Mesenchymal stem cell (in vitro differentiated cells and primary cell): ENCODE measurements around the gene CLIC1.
"Not testable (repeated sequence)": the region's sequence is repeated elsewhere in the genome, so short reads cannot be mapped to it uniquely, and the experiment has no call there.

Source experiments
- DNase-seq: peaks from one replicate; pipeline ENCODE4 v3.0.0-alpha.2; 2013
- H2AFZ ChIP-seq: one replicate; pipeline ENCODE4 v1.6.1; 2013; ENCODE audit warnings: low read depth, mild to moderate bottlenecking, control low read depth, inconsistent platforms, low read length, moderate library complexity
- H2AK5ac ChIP-seq: 2 replicates; pipeline ENCODE4 v1.6.1; 2013; ENCODE audit warnings: low read length, moderate library complexity, mild to moderate bottlenecking, inconsistent platforms; ENCODE audit not compliant: severe bottlenecking
- H2BK120ac ChIP-seq: one replicate; pipeline ENCODE4 v1.6.1; 2013; ENCODE audit warnings: low read depth, mild to moderate bottlenecking, inconsistent platforms, low read length, moderate library complexity
- H2BK12ac ChIP-seq, 2 experiments: one replicate each; pipeline ENCODE4 v1.6.1; 2013; ENCODE audit warnings: inconsistent platforms in 2 of 2, low read length in 2 of 2, mild to moderate bottlenecking in 2 of 2, moderate library complexity in 2 of 2, control low read depth in 1 of 2
- H2BK15ac ChIP-seq: one replicate; pipeline ENCODE4 v1.6.1; 2013; ENCODE audit warnings: mild to moderate bottlenecking, low read depth, inconsistent platforms; ENCODE audit not compliant: poor library complexity, severe bottlenecking
- H2BK5ac ChIP-seq: 2 replicates; pipeline ENCODE4 v1.6.1; 2013; ENCODE audit warnings: low read depth, mild to moderate bottlenecking, low read length, control low read depth, inconsistent platforms; ENCODE audit not compliant: poor library complexity, severe bottlenecking
- H3K14ac ChIP-seq, 2 experiments: one replicate each; pipeline ENCODE4 v1.6.1; 2013; ENCODE audit warnings: inconsistent platforms in 2 of 2, low read length in 2 of 2, control low read depth in 1 of 2, mild to moderate bottlenecking in 1 of 2, moderate library complexity in 1 of 2
- H3K18ac ChIP-seq, 2 experiments: one replicate each; pipeline ENCODE4 v1.6.1; 2013; ENCODE audit warnings: inconsistent platforms in 2 of 2, low read length in 2 of 2, control low read depth in 1 of 2, low read depth in 1 of 2, mild to moderate bottlenecking in 1 of 2
- H3K23ac ChIP-seq, 2 experiments: one replicate each; pipeline ENCODE4 v1.6.1; 2013; ENCODE audit warnings: inconsistent platforms in 2 of 2, low read length in 2 of 2, mild to moderate bottlenecking in 2 of 2, moderate library complexity in 2 of 2, control low read depth in 1 of 2
- H3K27ac ChIP-seq: 2 replicates; pipeline ENCODE4 v1.5.1; 2013; ENCODE audit warnings: mild to moderate bottlenecking, moderate library complexity, low read length, control low read depth, inconsistent platforms; ENCODE audit not compliant: poor library complexity, severe bottlenecking
- H3K27me3 ChIP-seq, 2 experiments: 2 replicates each; pipeline versions ENCODE4 v1.6.1 to v1.7.0; 2013; ENCODE audit warnings: low read length in 2 of 2, mild to moderate bottlenecking in 2 of 2, moderate library complexity in 2 of 2, control low read depth in 1 of 2, inconsistent platforms in 1 of 2; ENCODE audit not compliant: control insufficient read depth in 1 of 2, insufficient read depth in 1 of 2
- H3K36me3 ChIP-seq, 2 experiments: 2 replicates each; pipeline versions ENCODE4 v1.6.1 to v1.7.0; 2013; ENCODE audit warnings: low read length in 2 of 2, control low read depth in 1 of 2, inconsistent platforms in 1 of 2, low read depth in 1 of 2, mild to moderate bottlenecking in 1 of 2; ENCODE audit not compliant: insufficient read depth in 2 of 2, control insufficient read depth in 1 of 2
- H3K4ac ChIP-seq, 2 experiments: one replicate each; pipeline ENCODE4 v1.6.1; 2013; ENCODE audit warnings: inconsistent platforms in 2 of 2, low read length in 2 of 2, mild to moderate bottlenecking in 2 of 2, moderate library complexity in 2 of 2, control low read depth in 1 of 2, low read depth in 1 of 2
- H3K4me1 ChIP-seq: 2 replicates; pipeline ENCODE4 v1.6.1; 2013; ENCODE audit warnings: low read depth, low read length, control low read depth; ENCODE audit not compliant: control insufficient read depth, insufficient read depth
- H3K4me2 ChIP-seq: 2 replicates; pipeline ENCODE4 v1.6.1; 2013; ENCODE audit warnings: low read length, mild to moderate bottlenecking, inconsistent platforms; ENCODE audit not compliant: poor library complexity, severe bottlenecking
- H3K4me3 ChIP-seq, 2 experiments: 2 replicates each; pipeline versions ENCODE4 v1.5.1 to v1.7.0; 2013; ENCODE audit warnings: low read length in 2 of 2, mild to moderate bottlenecking in 2 of 2, control low read depth in 1 of 2, low read depth in 1 of 2; ENCODE audit not compliant: insufficient read depth in 1 of 2
- H3K79me1 ChIP-seq: replicated peaks from 2 replicates; pipeline ENCODE4 v1.6.1; 2013; ENCODE audit warnings: mild to moderate bottlenecking, control low read depth, low read length, inconsistent platforms; ENCODE audit not compliant: poor library complexity, severe bottlenecking
- H3K9ac ChIP-seq: 2 replicates; pipeline ENCODE4 v1.7.0; 2013; ENCODE audit warnings: mild to moderate bottlenecking, low read length, moderate library complexity
- H3K9me3 ChIP-seq: 2 replicates; pipeline ENCODE4 v1.7.0; 2013; ENCODE audit warnings: mild to moderate bottlenecking, low read length; ENCODE audit not compliant: control insufficient read depth
- H4K8ac ChIP-seq: one replicate; pipeline ENCODE4 v1.6.1; 2013; ENCODE audit warnings: inconsistent platforms, mild to moderate bottlenecking, low read length, moderate library complexity
- H4K91ac ChIP-seq: one replicate; pipeline ENCODE4 v1.6.1; 2013; ENCODE audit warnings: mild to moderate bottlenecking, low read length, inconsistent platforms
- WGBS: methylation state at CpG from one replicate; pipeline ENCODE4 v1.1.7; 2013; ENCODE audit warnings: mixed read lengths; 5-methylcytosine and 5-hydroxymethylcytosine counted together

Gene CLIC1

DNA sequence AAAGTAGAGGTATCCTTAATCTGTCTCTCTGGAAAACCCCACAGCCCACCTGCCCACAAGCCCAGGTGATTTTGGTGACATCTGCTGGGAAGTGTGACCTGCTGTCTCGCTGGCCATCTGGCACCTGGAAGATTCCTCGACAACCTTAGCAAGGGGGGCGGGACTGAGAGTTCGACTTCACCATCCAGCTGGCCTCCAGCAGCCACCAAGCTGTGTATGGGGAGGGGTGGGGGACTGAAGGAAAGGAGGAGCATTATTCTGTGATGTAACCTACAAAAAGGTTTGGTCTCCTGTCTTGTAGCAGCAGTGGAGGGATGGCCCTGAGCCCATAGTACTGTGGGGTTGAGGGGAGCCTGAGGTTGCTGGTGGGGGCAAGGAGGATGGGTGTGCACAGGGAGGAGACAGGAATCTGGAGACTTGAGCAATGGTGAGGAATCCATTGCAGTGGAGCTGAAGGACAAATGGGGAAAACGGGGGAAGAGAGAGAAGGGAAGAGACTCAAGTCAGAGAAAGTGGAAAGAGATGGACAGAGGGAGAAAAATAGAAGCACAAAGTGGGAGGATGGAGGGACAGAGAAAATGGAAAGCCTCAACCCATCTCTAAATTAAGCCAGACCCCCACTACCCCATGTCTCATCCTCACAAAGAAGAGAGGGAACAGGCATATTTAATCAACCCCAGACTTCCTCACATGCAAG is 25.7 kb downstream of the CLIC1 start:
- Histone ChIP-seq H4K8ac (no peak overlapping the region), H3K27ac (no peak overlapping the region), H2BK5ac (no peak overlapping the region), H2AFZ (no peak overlapping the region), H3K9me3 (no peaks in the 10 kb centered on the region), H3K4me1 (peaks cover 4% of the 10 kb centered on the region), H3K4me2 (no peak overlapping the region), H2AK5ac (no peak overlapping the region), H3K79me1 (no peaks in the 10 kb centered on the region), H4K91ac (no peak overlapping the region), H3K14ac (no peak overlapping the region), H3K9ac (no peak overlapping the region), H2BK12ac (no peak overlapping the region), H3K18ac (no peak overlapping the region), H3K4ac (no peak overlapping the region), H2BK120ac (no peak overlapping the region), H3K36me3 (peaks cover 0 to 3% of the 10 kb centered on the region in 2 experiments), H2BK15ac (no peak overlapping the region), H3K27me3 (peaks cover 38 to 41% of the 10 kb centered on the region in 2 experiments), H3K23ac (no peak overlapping the region), H3K4me3 (no peak overlapping the region)
- no peak for DNase-seq
- 62% methylated on average over 5 of the region's 5 CpGs for WGBS

DNA sequence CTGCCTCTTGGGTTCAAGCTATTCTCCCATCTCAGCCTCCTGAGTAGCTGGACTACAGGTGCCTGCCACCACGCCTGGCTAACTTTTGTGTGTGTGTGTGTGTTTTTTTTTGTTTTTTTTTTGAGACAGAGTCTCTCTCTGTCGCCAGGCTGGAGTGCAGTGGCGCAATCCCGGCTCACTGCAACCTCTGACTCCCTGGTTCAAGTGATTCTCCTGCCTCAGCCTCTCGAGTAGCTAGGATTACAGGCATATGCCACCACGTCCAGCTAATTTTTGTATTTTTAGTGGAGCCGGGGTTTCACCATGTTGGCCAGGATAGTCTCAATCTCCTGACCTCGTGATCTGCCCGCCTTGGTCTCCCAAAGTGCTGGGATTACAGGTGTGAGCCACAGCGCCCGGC is 27.2 kb downstream of the CLIC1 start:
- H3K9ac ChIP-seq, H2BK12ac ChIP-seq, H3K18ac ChIP-seq, H3K14ac ChIP-seq, H3K9me3 ChIP-seq, H3K4me2 ChIP-seq, H3K27ac ChIP-seq, H3K79me1 ChIP-seq, H3K4ac ChIP-seq, H4K8ac ChIP-seq, H2AK5ac ChIP-seq, H3K4me3 ChIP-seq, H2BK5ac ChIP-seq, H4K91ac ChIP-seq, DNase-seq, H3K4me1 ChIP-seq, H2AFZ ChIP-seq, H2BK120ac ChIP-seq, H2BK15ac ChIP-seq, H3K23ac ChIP-seq, H3K36me3 ChIP-seq: not testable (repeated sequence)
- H3K27me3 ChIP-seq = peaks cover 28 to 36% of the 10 kb centered on the region in 2 experiments
- 93% methylated on average over 11 of the region's 11 CpGs for WGBS

DNA sequence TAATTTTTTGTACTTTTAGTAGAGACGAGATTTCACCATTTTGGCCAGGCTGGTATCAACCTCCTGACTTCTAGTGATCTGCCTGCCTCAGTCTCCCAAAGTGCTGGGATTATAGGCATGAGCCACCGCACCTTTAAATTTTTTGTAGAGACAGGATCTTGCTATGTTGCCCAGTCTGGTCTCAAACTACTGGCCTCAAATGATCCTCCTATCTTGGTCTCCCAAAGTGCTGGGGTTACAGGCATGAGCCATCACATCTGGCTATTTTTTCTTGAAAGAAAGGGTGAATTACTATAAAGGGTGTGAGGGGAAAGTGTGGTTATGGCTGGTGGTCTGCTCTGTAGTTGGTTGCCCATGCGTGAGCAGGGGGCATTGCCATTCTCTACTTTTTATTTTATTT is 28.1 kb downstream of the CLIC1 start:
- no peak overlapping the region for H3K27ac ChIP-seq
- peaks cover 0 to 3% of the 10 kb centered on the region in 2 experiments for H3K36me3 ChIP-seq
- no peak for DNase-seq
- no peak overlapping the region for H4K8ac ChIP-seq
- no peak overlapping the region for H3K4ac ChIP-seq
- H2AFZ ChIP-seq = no peak overlapping the region
- 99% methylated on average over 2 of the region's 3 CpGs for WGBS
- peaks cover 5% of the 10 kb centered on the region for H3K4me1 ChIP-seq
- H3K4me2 ChIP-seq = no peak overlapping the region
- H3K79me1 ChIP-seq = peaks cover 1% of the 10 kb centered on the region
- no peak overlapping the region for H4K91ac ChIP-seq
- no peak overlapping the region for H2BK120ac ChIP-seq
- H3K4me3 ChIP-seq = no peak overlapping the region
- H2AK5ac ChIP-seq = no peak overlapping the region
- H3K9me3 ChIP-seq = no peaks in the 10 kb centered on the region
- no peak overlapping the region for H2BK12ac ChIP-seq
- no peak overlapping the region for H3K18ac ChIP-seq
- peaks cover 19 to 30% of the 10 kb centered on the region in 2 experiments for H3K27me3 ChIP-seq
- no peak overlapping the region for H3K9ac ChIP-seq
- no peak overlapping the region for H2BK15ac ChIP-seq
- no peak overlapping the region for H2BK5ac ChIP-seq
- H3K14ac ChIP-seq = no peak overlapping the region
- no peak overlapping the region for H3K23ac ChIP-seq

DNA sequence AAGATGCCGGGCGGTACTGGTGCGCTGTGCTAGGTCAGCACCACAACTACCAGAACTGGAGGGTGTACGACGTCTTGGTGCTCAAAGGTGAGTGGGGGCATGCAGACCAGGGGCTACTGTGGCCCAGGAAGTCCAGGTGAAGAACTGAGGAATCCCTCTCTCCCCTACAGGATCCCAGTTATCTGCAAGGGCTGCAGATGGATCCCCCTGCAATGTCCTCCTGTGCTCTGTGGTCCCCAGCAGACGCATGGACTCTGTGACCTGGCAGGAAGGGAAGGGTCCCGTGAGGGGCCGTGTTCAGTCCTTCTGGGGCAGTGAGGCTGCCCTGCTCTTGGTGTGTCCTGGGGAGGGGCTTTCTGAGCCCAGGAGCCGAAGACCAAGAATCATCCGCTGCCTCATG is 28.6 kb downstream of the CLIC1 start:
- Histone ChIP-seq H3K14ac (no peak overlapping the region), H3K9ac (no peak overlapping the region), H3K9me3 (no peaks in the 10 kb centered on the region), H2AFZ (no peak overlapping the region), H3K4me1 (peaks cover 5% of the 10 kb centered on the region), H3K23ac (no peak overlapping the region), H2BK12ac (no peak overlapping the region), H3K79me1 (peaks cover 2% of the 10 kb centered on the region), H4K8ac (no peak overlapping the region), H3K36me3 (peaks cover 0 to 3% of the 10 kb centered on the region in 2 experiments), H3K4me2 (no peak overlapping the region), H3K27ac (no peak overlapping the region), H3K4ac (no peak overlapping the region), H2BK120ac (no peak overlapping the region), H2AK5ac (no peak overlapping the region), H2BK15ac (no peak overlapping the region), H3K18ac (no peak overlapping the region), H2BK5ac (no peak overlapping the region), H3K27me3 (peaks cover 19 to 29% of the 10 kb centered on the region in 2 experiments), H3K4me3 (no peak overlapping the region), H4K91ac (no peak overlapping the region)
- DNase-seq = no peak
- 94% methylated on average over 9 of the region's 10 CpGs for WGBS
